Liver (tissue), 9 donors: ENCODE measurements around the gene RAG1. TPM values are rescaled to one million over a fixed set of nuclear protein-coding genes. Genes with fewer than 3 reads are reported as not detected.
A peak's percentile ranks its signal among the peaks of the same experiment; 100 is the strongest.

Source experiments
- DNase-seq: peaks from one replicate; pipeline ENCODE4 v3.0.0-alpha.2; 2017; ENCODE audit warnings: low spot score
- H3K27ac ChIP-seq, 2 donors: one replicate each; pipeline ENCODE4 v1.7.0; 2013; ENCODE audit warnings: inconsistent platforms in 2 of 2, low read length in 2 of 2, control low read depth in 1 of 2, low read depth in 1 of 2, mild to moderate bottlenecking in 1 of 2
- H3K27me3 ChIP-seq, 4 donors: one replicate each; pipeline versions ENCODE4 v1.6.1 to v1.7.0; 2013; ENCODE audit warnings: low read length in 3 of 4, inconsistent platforms in 1 of 4, mild to moderate bottlenecking in 1 of 4, moderate library complexity in 1 of 4; ENCODE audit not compliant: control insufficient read depth in 4 of 4, insufficient read depth in 4 of 4
- H3K36me3 ChIP-seq, 4 donors: one replicate each; pipeline versions ENCODE4 v1.6.1 to v1.7.0; 2013; ENCODE audit warnings: low read length in 3 of 4, mild to moderate bottlenecking in 3 of 4, low read depth in 1 of 4, moderate library complexity in 1 of 4; ENCODE audit not compliant: control insufficient read depth in 4 of 4, insufficient read depth in 3 of 4
- H3K4me1 ChIP-seq, 4 donors: one replicate each; pipeline versions ENCODE4 v1.6.1 to v1.7.0; 2013; ENCODE audit warnings: low read length in 3 of 4, mild to moderate bottlenecking in 3 of 4, moderate library complexity in 1 of 4; ENCODE audit not compliant: control insufficient read depth in 4 of 4, insufficient read depth in 4 of 4
- H3K4me3 ChIP-seq, 3 donors: one replicate each; pipeline versions ENCODE4 v1.6.1 to v1.7.0; 2013; ENCODE audit warnings: low read length in 3 of 3, control low read depth in 1 of 3, low read depth in 1 of 3, mild to moderate bottlenecking in 1 of 3
- H3K9ac ChIP-seq, 2 donors: one replicate each; pipeline ENCODE4 v1.7.0; 2013; ENCODE audit warnings: low read length in 2 of 2, mild to moderate bottlenecking in 2 of 2, moderate library complexity in 2 of 2, control low read depth in 1 of 2, low read depth in 1 of 2
- H3K9me3 ChIP-seq, 4 donors: one replicate each; pipeline versions ENCODE4 v1.6.1 to v1.7.0; 2013; ENCODE audit warnings: low read length in 3 of 4; ENCODE audit not compliant: control insufficient read depth in 4 of 4
- EGR1 ChIP-seq, 2 donors: IDR thresholded peaks; 2 replicates each; pipeline ENCODE4 v1.6.1; 2016 to 2018; ENCODE audit warnings: antibody characterized with exemption in 2 of 2, low read depth in 2 of 2
- FOXA1 ChIP-seq: IDR thresholded peaks from 2 replicates; pipeline ENCODE4 v1.6.1; 2016; ENCODE audit warnings: antibody characterized with exemption
- FOXA2 ChIP-seq: IDR thresholded peaks from 2 replicates; pipeline ENCODE4 v1.6.1; 2016; ENCODE audit warnings: antibody characterized with exemption
- GABPA ChIP-seq, 2 donors: IDR thresholded peaks in 1 of 2; conservative IDR thresholded peaks in 1 of 2; 2 replicates each; pipeline ENCODE4 v1.6.1; 2016; ENCODE audit warnings: antibody characterized with exemption in 2 of 2, mild to moderate bottlenecking in 1 of 2, moderate library complexity in 1 of 2
- HNF4A ChIP-seq, 2 donors: conservative IDR thresholded peaks; 2 replicates each; pipeline ENCODE4 v1.6.1; 2016; ENCODE audit warnings: antibody characterized with exemption in 2 of 2, mild to moderate bottlenecking in 2 of 2
- HNF4G ChIP-seq: IDR thresholded peaks from 2 replicates; pipeline ENCODE4 v1.6.1; 2016; ENCODE audit warnings: antibody characterized with exemption
- JUND ChIP-seq, 2 donors: IDR thresholded peaks; 2 replicates each; pipeline ENCODE4 v1.6.1; 2016; ENCODE audit warnings: antibody characterized with exemption in 2 of 2
- NR2F2 ChIP-seq: IDR thresholded peaks from 2 replicates; pipeline ENCODE4 v1.6.1; 2016; ENCODE audit warnings: antibody characterized with exemption
- RAD21 ChIP-seq, 2 donors: IDR thresholded peaks; 2 replicates each; pipeline ENCODE4 v1.6.1; 2016; ENCODE audit warnings: antibody characterized with exemption in 2 of 2, mild to moderate bottlenecking in 2 of 2
- RXRA ChIP-seq, 2 donors: IDR thresholded peaks; 2 replicates each; pipeline ENCODE4 v1.6.1; 2017 to 2018; ENCODE audit warnings: antibody characterized with exemption in 2 of 2, mild to moderate bottlenecking in 1 of 2
- SP1 ChIP-seq: IDR thresholded peaks from 2 replicates; pipeline ENCODE4 v1.6.1; 2018; ENCODE audit warnings: antibody characterized with exemption, mild to moderate bottlenecking
- TAF1 ChIP-seq: conservative IDR thresholded peaks from 2 replicates; pipeline ENCODE4 v1.6.1; 2016; ENCODE audit warnings: antibody characterized with exemption, mild to moderate bottlenecking
- YY1 ChIP-seq: IDR thresholded peaks from 2 replicates; pipeline ENCODE4 v1.6.1; 2016; ENCODE audit warnings: antibody characterized with exemption, mild to moderate bottlenecking
- WGBS: extraction: QIAGEN DNeasy Blood & Tissue Kit; methylation state at CpG from one replicate; pipeline ENCODE4 v1.1.7; 2013; 5-methylcytosine and 5-hydroxymethylcytosine counted together
- polyA plus RNA-seq, 2 donors: library from polyadenylated mRNA; stranded (reverse) in 1 of 2; unstranded in 1 of 2; fragments of 200-250 nt in 1 of 2; fragments of >200 nt in 1 of 2; fragmentation: Nextera tagmentation in 1 of 2; extraction: Ambion mirVana in 1 of 2; gene quantifications; one replicate each; pipeline versions ENCODE4 v1.2.1 to v1.2.3, GENCODE V29; 2013 to 2015
- total RNA-seq, 2 donors: library from RNA; depleted of rRNA; stranded (reverse); fragments of >200 nt; gene quantifications; one replicate each; pipeline ENCODE4 v1.2.3, GENCODE V29; 2014
- TF ChIP-seq, protein P1 (sequence below): fragments of 150-350 bp; IDR thresholded peaks from 2 replicates; pipeline ENCODE4 v1.5.1; 2017; ENCODE audit warnings: improper control_type of control experiment, low read depth, low read length; ENCODE audit not compliant: missing input control
- TF ChIP-seq, protein P2 (sequence below): IDR thresholded peaks from 2 replicates; pipeline ENCODE4 v1.6.1; 2016; ENCODE audit warnings: antibody characterized with exemption
- TF ChIP-seq, protein P3 (sequence below): IDR thresholded peaks from 2 replicates; pipeline ENCODE4 v1.6.1; 2016; ENCODE audit warnings: antibody characterized with exemption, mild to moderate bottlenecking
- TF ChIP-seq, protein P4 (sequence below): IDR thresholded peaks from 2 replicates; pipeline ENCODE4 v1.6.1; 2016; ENCODE audit warnings: antibody characterized with exemption
- TF ChIP-seq, protein P5 (sequence below): IDR thresholded peaks from 2 replicates; pipeline ENCODE4 v1.6.1; 2016; ENCODE audit warnings: antibody characterized with exemption
- donor health status: healthy.
- donor health status: healthy.
- donor health status: healthy.
- donor health status: healthy.
- donor health status: healthy.

The RAG1 gene
- total and polyA plus RNA-seq, 4 donors = 0.43 to 4.3 (median 0.93) TPM

DNA sequence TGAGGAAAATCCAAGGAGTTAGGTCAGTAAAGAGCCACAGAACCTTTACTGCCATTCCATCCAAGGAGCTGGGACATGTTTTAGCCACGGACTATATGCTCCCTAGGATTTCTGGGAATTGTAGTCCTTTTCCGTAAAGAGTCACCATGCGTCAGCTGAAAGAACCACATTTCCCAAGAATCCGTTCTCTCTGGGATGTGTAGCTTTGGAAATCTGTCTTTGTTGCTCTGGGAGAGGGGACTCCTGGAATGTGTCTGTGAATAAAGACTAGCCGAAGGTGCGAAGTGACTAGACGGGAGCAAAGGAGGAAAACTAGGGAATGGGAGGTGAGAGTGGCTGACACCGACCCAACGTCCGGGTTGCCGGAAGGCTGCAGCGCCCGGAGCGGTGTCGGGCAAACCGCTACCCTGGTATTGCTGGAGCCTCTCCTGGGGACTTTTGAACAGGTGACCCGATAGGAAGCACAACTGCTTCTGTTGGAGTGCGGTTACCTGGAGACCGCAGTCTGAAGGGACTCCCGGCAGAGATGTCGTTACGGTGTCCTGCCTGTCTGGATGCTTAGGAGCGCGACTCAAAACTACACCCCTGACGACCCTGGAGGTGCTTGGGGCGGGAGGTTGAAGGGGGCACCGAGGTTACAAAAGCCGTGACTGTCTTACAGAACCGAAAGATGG is 26.6 kb downstream of the RAG1 start, which contains the start of gene IFTAP:
Gene IFTAP (plus strand): TSS at position 187 of the 674 bp plus-strand sequence. CDS start 15,602 bp downstream, outside the sequence.
- H3K27ac ChIP-seq = peak within 1 kb of the TSS; percentile 36 to 49
- H3K36me3 ChIP-seq = no peaks in the 10 kb centered on the region
- peaks cover 0 to 3% (median 0%) of the 10 kb centered on the region in 4 donors for H3K27me3 ChIP-seq
- TF ChIP-seq HNF4G = no peak
- TF ChIP-seq, protein P1, sequence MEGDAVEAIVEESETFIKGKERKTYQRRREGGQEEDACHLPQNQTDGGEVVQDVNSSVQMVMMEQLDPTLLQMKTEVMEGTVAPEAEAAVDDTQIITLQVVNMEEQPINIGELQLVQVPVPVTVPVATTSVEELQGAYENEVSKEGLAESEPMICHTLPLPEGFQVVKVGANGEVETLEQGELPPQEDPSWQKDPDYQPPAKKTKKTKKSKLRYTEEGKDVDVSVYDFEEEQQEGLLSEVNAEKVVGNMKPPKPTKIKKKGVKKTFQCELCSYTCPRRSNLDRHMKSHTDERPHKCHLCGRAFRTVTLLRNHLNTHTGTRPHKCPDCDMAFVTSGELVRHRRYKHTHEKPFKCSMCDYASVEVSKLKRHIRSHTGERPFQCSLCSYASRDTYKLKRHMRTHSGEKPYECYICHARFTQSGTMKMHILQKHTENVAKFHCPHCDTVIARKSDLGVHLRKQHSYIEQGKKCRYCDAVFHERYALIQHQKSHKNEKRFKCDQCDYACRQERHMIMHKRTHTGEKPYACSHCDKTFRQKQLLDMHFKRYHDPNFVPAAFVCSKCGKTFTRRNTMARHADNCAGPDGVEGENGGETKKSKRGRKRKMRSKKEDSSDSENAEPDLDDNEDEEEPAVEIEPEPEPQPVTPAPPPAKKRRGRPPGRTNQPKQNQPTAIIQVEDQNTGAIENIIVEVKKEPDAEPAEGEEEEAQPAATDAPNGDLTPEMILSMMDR = no peak
- TF ChIP-seq RXRA (IDR thresholded peaks at IDR 0.05) = peak; percentile 24 to 39
- TF ChIP-seq, protein P2, sequence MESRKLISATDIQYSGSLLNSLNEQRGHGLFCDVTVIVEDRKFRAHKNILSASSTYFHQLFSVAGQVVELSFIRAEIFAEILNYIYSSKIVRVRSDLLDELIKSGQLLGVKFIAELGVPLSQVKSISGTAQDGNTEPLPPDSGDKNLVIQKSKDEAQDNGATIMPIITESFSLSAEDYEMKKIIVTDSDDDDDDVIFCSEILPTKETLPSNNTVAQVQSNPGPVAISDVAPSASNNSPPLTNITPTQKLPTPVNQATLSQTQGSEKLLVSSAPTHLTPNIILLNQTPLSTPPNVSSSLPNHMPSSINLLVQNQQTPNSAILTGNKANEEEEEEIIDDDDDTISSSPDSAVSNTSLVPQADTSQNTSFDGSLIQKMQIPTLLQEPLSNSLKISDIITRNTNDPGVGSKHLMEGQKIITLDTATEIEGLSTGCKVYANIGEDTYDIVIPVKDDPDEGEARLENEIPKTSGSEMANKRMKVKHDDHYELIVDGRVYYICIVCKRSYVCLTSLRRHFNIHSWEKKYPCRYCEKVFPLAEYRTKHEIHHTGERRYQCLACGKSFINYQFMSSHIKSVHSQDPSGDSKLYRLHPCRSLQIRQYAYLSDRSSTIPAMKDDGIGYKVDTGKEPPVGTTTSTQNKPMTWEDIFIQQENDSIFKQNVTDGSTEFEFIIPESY = peak; percentile 68
- no peak for TF ChIP-seq TAF1
- TF ChIP-seq NR2F2 = no peak
- no peak for TF ChIP-seq FOXA1
- peak; percentile 33 to 47 for TF ChIP-seq HNF4A (conservative IDR thresholded peaks at IDR 0.05)
- TF ChIP-seq GABPA (IDR thresholded peaks at IDR 0.05 in 1 of 2, conservative IDR thresholded peaks at IDR 0.05 in 1 of 2) = peak; percentile 51 to 79
- no peak for TF ChIP-seq RAD21 (IDR thresholded peaks at IDR 0.05)
- TF ChIP-seq, protein P3, sequence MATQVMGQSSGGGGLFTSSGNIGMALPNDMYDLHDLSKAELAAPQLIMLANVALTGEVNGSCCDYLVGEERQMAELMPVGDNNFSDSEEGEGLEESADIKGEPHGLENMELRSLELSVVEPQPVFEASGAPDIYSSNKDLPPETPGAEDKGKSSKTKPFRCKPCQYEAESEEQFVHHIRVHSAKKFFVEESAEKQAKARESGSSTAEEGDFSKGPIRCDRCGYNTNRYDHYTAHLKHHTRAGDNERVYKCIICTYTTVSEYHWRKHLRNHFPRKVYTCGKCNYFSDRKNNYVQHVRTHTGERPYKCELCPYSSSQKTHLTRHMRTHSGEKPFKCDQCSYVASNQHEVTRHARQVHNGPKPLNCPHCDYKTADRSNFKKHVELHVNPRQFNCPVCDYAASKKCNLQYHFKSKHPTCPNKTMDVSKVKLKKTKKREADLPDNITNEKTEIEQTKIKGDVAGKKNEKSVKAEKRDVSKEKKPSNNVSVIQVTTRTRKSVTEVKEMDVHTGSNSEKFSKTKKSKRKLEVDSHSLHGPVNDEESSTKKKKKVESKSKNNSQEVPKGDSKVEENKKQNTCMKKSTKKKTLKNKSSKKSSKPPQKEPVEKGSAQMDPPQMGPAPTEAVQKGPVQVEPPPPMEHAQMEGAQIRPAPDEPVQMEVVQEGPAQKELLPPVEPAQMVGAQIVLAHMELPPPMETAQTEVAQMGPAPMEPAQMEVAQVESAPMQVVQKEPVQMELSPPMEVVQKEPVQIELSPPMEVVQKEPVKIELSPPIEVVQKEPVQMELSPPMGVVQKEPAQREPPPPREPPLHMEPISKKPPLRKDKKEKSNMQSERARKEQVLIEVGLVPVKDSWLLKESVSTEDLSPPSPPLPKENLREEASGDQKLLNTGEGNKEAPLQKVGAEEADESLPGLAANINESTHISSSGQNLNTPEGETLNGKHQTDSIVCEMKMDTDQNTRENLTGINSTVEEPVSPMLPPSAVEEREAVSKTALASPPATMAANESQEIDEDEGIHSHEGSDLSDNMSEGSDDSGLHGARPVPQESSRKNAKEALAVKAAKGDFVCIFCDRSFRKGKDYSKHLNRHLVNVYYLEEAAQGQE = peak; percentile 56
- TF ChIP-seq YY1 = peak; percentile 84
- TF ChIP-seq SP1 = peak; percentile 47
- peak; percentile 49 for TF ChIP-seq FOXA2
- TF ChIP-seq, protein P4, sequence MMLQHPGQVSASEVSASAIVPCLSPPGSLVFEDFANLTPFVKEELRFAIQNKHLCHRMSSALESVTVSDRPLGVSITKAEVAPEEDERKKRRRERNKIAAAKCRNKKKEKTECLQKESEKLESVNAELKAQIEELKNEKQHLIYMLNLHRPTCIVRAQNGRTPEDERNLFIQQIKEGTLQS = peak; percentile 47
- no peak for TF ChIP-seq EGR1 (IDR thresholded peaks at IDR 0.05; ENCODE audit: low read depth in 2 of 2)
- TF ChIP-seq, protein P5, sequence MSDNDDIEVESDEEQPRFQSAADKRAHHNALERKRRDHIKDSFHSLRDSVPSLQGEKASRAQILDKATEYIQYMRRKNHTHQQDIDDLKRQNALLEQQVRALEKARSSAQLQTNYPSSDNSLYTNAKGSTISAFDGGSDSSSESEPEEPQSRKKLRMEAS = peak; percentile 65
- TF ChIP-seq JUND (IDR thresholded peaks at IDR 0.05) = peak; percentile 60 to 78
- under 1% methylated on average over 29 of the region's 29 CpGs for WGBS
- H3K4me3 ChIP-seq = peak within 1 kb of the TSS; percentile 81 to 94 (median 90)
- peak; percentile 51 for DNase-seq
- H3K9me3 ChIP-seq = no peaks in the 10 kb centered on the region
- H3K4me1 ChIP-seq = peaks cover 1 to 11% (median 7%) of the 10 kb centered on the region in 4 donors
- peak within 1 kb of the TSS; percentile 4 to 53 for H3K9ac ChIP-seq
